ENCODE measurements around the gene OGN. TPM values are rescaled to one million over a fixed set of nuclear protein-coding genes. Genes with fewer than 3 reads are reported as not detected.

OGN gene
- polyA plus RNA-seq, 2 of the 4 experiments (the other 2 are of a cell fraction), result not detected

DNA sequence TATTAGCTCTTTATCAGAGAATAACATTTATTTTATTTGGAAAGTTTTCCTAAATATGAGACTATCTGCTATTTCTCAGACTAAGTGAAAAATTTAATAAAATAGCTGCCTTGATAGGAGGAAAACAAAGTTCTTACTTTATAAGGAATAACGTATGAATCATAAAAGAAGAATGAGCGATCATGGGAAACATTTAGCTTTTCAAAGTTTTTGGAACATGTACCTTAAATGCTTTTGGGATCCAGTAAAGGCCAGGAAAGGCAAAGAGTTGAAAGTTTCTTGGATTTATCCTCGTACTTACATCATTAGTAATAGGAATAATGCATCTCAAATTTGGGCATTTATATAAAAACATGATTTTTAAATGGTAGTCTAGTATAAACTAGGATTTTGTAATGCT, 19.4 kb downstream of the OGN start:
- no peak overlapping the region for H3K27ac ChIP-seq
- TF ChIP-seq POLR2AphosphoS2 (conservative IDR thresholded peaks at IDR 0.05; ENCODE audit: low read length), result no peak
- no peak for TF ChIP-seq HEYL (CRISPR knock-in tag; IDR thresholded peaks at IDR 0.05)
- TF ChIP-seq PHF8 (IDR thresholded peaks at IDR 0.05; ENCODE audit: borderline replicate concordance, low read depth), result no peak
- no peak for TF ChIP-seq HOXA7 (CRISPR knock-in tag; IDR thresholded peaks at IDR 0.05)
- no peak for TF ChIP-seq POLR2A (IDR thresholded peaks at IDR 0.05; ENCODE audit: low read length)
- ChIA-PET POLR2A (no interaction called here), CTCF (interaction anchor here (2.1 kb wide), 1 partner anchor 8 kb away, joined by 6 read pairs; no protein-coding TSS in a partner anchor)
- H3K4me1 ChIP-seq, result peaks cover 16% of the 10 kb centered on the region; the same call in 2 of the 3 replicates
- H3K4me2 ChIP-seq, result 0 out of 3 replicates have a peak overlapping the region, but pooled peaks have one; percentile 0
- H3K4me3 ChIP-seq, result no peak overlapping the region
- no peaks in the 10 kb centered on the region for H3K9me3 ChIP-seq
- FAIRE-seq (no peak), ATAC-seq (no peak), DNase-seq (ENCODE audit: low read depth in 1 of 2, low spot score in 1 of 2) (no peak)
- WGBS (ENCODE audit: missing lambda C conversion rate), result 85% methylated on average over 3 of the region's 3 CpGs

- ChIA-PET POLR2A (no interaction called here), CTCF (interaction anchor here (0.6 kb wide), 1 partner anchor 23 kb away, joined by 3 read pairs; no protein-coding TSS in a partner anchor)
- no peak for FAIRE-seq
- 86% methylated on average over 1 of the region's 1 CpG for WGBS (ENCODE audit: missing lambda C conversion rate)
- H3K4me2 ChIP-seq, result 0 out of 3 replicates have a peak overlapping the region, but pooled peaks have one; percentile 0
- H3K4me3 ChIP-seq, result no peak overlapping the region
- H3K4me1 ChIP-seq, result peaks cover 16% of the 10 kb centered on the region; the same call in 2 of the 3 replicates
- no peak overlapping the region for H3K27ac ChIP-seq
- TF ChIP-seq NR3C1 (IDR thresholded peaks at IDR 0.05) (no peak), HMGXB4 (CRISPR knock-in tag; IDR thresholded peaks at IDR 0.05; ENCODE audit: borderline replicate concordance) (no peak), FOSL2 (IDR thresholded peaks at IDR 0.05) (no peak), FOSL2 (CRISPR knock-in tag; IDR thresholded peaks at IDR 0.05) (0 out of 2 replicates have a peak, but pooled peaks have one; percentile 13), HOXB5 (CRISPR knock-in tag; IDR thresholded peaks at IDR 0.05) (no peak), EHMT2 (IDR thresholded peaks at IDR 0.05; ENCODE audit: low read depth) (no peak), TFCP2L1 (CRISPR knock-in tag; IDR thresholded peaks at IDR 0.05) (no peak), MAFK (IDR thresholded peaks at IDR 0.05; ENCODE audit: partially characterized antibody) (peak; percentile 46), HEYL (CRISPR knock-in tag; IDR thresholded peaks at IDR 0.05) (no peak), NPAS2 (CRISPR knock-in tag; IDR thresholded peaks at IDR 0.05; ENCODE audit: borderline replicate concordance) (no peak), EP300 (IDR thresholded peaks at IDR 0.05) (no peak), KDM1A (IDR thresholded peaks at IDR 0.05; ENCODE audit: low read depth) (no peak), MYC (IDR thresholded peaks at IDR 0.05; ENCODE audit: borderline replicate concordance, low read length) (no peak), HOXB13 (CRISPR knock-in tag; IDR thresholded peaks at IDR 0.05; ENCODE audit: low read depth) (no peak), SREBF2 (IDR thresholded peaks at IDR 0.05) (no peak), ZNF302 (CRISPR knock-in tag; IDR thresholded peaks at IDR 0.05) (no peak), HDAC2 (IDR thresholded peaks at IDR 0.05) (no peak), CBX8 (IDR thresholded peaks at IDR 0.05) (no peak)
- H3K9me3 ChIP-seq, result no peaks in the 10 kb centered on the region
- no peak for ATAC-seq
- DNase-seq (ENCODE audit: low read depth in 1 of 2, low spot score in 1 of 2), result no peak
Observed at GRCh38 chr9:92384375-92384774, 20.0 kb downstream of the OGN start.

DNA sequence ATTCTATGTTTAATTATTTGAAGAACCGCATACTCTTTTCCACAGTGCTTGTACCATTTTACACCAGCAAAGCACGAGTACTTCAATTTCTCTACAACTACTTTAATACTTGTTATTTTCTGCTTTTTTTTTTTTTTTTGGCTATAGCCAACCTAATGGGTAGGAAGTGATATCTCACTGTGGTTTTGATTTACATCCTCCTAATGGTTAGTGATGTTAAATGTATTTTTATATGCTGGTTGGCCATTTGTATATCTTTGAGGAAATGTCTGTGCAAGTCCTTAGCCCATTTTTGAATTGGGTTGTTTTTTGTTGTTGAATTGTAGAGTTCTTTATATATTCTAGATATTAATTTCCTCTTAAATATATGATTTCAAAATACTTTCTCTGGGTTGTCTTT, 22.6 kb downstream of the OGN start:
- no peak for FAIRE-seq
- Histone ChIP-seq H3K4me3 (no peak overlapping the region), H3K4me2 (no peak overlapping the region), H3K4me1 (peaks cover 16% of the 10 kb centered on the region; the same call in 2 of the 3 replicates), H3K9me3 (no peaks in the 10 kb centered on the region), H3K27ac (no peak overlapping the region)
- no peak for ATAC-seq
- 93% methylated on average over 2 of the region's 2 CpGs for WGBS (ENCODE audit: missing lambda C conversion rate)
- DNase-seq (ENCODE audit: low read depth in 1 of 2, low spot score in 1 of 2), result no peak
- no peak for TF ChIP-seq CEBPB (IDR thresholded peaks at IDR 0.05)
- no peak for TF ChIP-seq ZFP36 (IDR thresholded peaks at IDR 0.05; ENCODE audit: borderline replicate concordance, partially characterized antibody)
- no peak for TF ChIP-seq HES2 (IDR thresholded peaks at IDR 0.05)
- no peak for TF ChIP-seq TFCP2L1 (CRISPR knock-in tag; IDR thresholded peaks at IDR 0.05)
- TF ChIP-seq EHF (CRISPR knock-in tag; IDR thresholded peaks at IDR 0.05), result no peak
- TF ChIP-seq TP53 (CRISPR knock-in tag; IDR thresholded peaks at IDR 0.05), result no peak
- no peak for TF ChIP-seq RARB (CRISPR knock-in tag; IDR thresholded peaks at IDR 0.05)
- no peak for TF ChIP-seq RNF2 (IDR thresholded peaks at IDR 0.05; ENCODE audit: borderline replicate concordance, low read depth)
- ChIA-PET POLR2A (no interaction called here), CTCF (no interaction called here)

All from A549 (cell line).